GM12878 (cell line): ENCODE results near the gene SUCO. TPM values are rescaled to one million over a fixed set of nuclear protein-coding genes. Genes with fewer than 3 reads are reported as not detected.

ENCODE experiments used
- ATAC-seq: fragments of 200-7000 bp; cut with Tn5 transposase; 3 replicates; pipeline ENCODE4 v1.9.1; 2020; ENCODE audit warnings: mild to moderate bottlenecking, moderate library complexity
- BruUV-seq: library from RNA; stranded (reverse); fragments of 400-500 nt; replicated peaks from 2 replicates; lab custom pipeline; 2021; lab: Mats Ljungman, UMichigan
- CTCF ChIA-PET: fragments of 300-600 bp; sonication (Branson Sonifier 250); formaldehyde crosslinking; extraction: SDS; loops from one replicate; lab custom pipeline; 2021; ENCODE audit warnings: inconsistent platforms; lab: Yijun Ruan, JAX
- POLR2A ChIA-PET: fragments of 350-600 bp; formaldehyde crosslinking; extraction: SDS; loops from one replicate; lab custom pipeline; 2021; ENCODE audit warnings: inconsistent platforms; lab: Charles Lee
- RAD21 ChIA-PET: fragments of 300-600 bp; sonication (Branson Sonifier 250); formaldehyde crosslinking; loops from one replicate; lab custom pipeline; 2023; ENCODE audit warnings: antibody characterized with exemption; ENCODE audit not compliant: unreplicated experiment; lab: Charles Lee
- SMC1A ChIA-PET: fragments of 300-600 bp; sonication (Branson Sonifier 250); formaldehyde crosslinking; loops from one replicate; lab custom pipeline; 2023; ENCODE audit not compliant: unreplicated experiment, uncharacterized antibody; lab: Charles Lee
- DNase-seq: peaks from one replicate; pipeline ENCODE4 v3.0.0-alpha.2; 2011; ENCODE audit warnings: low read depth, low spot score
- FAIRE-seq: peaks from 3 replicates; lab custom pipeline; 2011; peaks lifted over from hg19 to GRCh38; lab: Jason Lieb, UNC
- H2AFZ ChIP-seq: 2 replicates; pipeline ENCODE4 v1.6.0; 2011; ENCODE audit warnings: low read depth, low read length, control low read depth; ENCODE audit not compliant: control insufficient read depth
- H3K27ac ChIP-seq: 2 replicates; pipeline ENCODE4 v1.5.1; 2011; ENCODE audit warnings: control low read depth; ENCODE audit not compliant: control insufficient read depth, insufficient read depth
- H3K27me3 ChIP-seq, 2 experiments: replicated peaks in 1 of 2; 2 replicates each; pipeline versions ENCODE4 v1.6.0 to v1.6.1; 2011; ENCODE audit warnings: low read length in 1 of 2; ENCODE audit not compliant: control insufficient read depth in 2 of 2, insufficient read depth in 2 of 2
- H3K36me3 ChIP-seq, 2 experiments: 2 replicates each; pipeline ENCODE4 v1.5.1; 2011; ENCODE audit warnings: low read length in 1 of 2; ENCODE audit not compliant: control insufficient read depth in 2 of 2, insufficient read depth in 2 of 2
- H3K4me1 ChIP-seq: 2 replicates; pipeline ENCODE4 v1.6.1; 2011; ENCODE audit warnings: mild to moderate bottlenecking, low read length, moderate library complexity, mixed read lengths; ENCODE audit not compliant: control insufficient read depth, insufficient read depth
- H3K4me2 ChIP-seq: 2 replicates; pipeline ENCODE4 v1.6.0; 2011; ENCODE audit warnings: control low read depth; ENCODE audit not compliant: control insufficient read depth, insufficient read depth
- H3K4me3 ChIP-seq: fragments of 200-600 bp; sonication (generic); 2 replicates; pipeline ENCODE4 v1.5.1; 2016
- H3K79me2 ChIP-seq: 2 replicates; pipeline ENCODE4 v1.6.0; 2011; ENCODE audit warnings: low read length; ENCODE audit not compliant: control insufficient read depth, insufficient read depth
- H3K9ac ChIP-seq: 2 replicates; pipeline ENCODE4 v1.8.0; 2011; ENCODE audit warnings: low read length, control low read depth, mixed read lengths; ENCODE audit not compliant: control insufficient read depth, insufficient read depth
- H3K9me3 ChIP-seq: replicated peaks from 3 replicates; pipeline ENCODE4 v1.5.1; 2011; ENCODE audit warnings: mild to moderate bottlenecking, low read length; ENCODE audit not compliant: control insufficient read depth, insufficient read depth
- H4K20me1 ChIP-seq: 2 replicates; pipeline ENCODE4 v1.6.0; 2011; ENCODE audit not compliant: control insufficient read depth, insufficient read depth
- CHD2 ChIP-seq: IDR thresholded peaks from 2 replicates; pipeline ENCODE4 v1.6.1; 2011; ENCODE audit warnings: low read depth, low read length, improper control_type of control experiment, borderline replicate concordance
- EGR1 ChIP-seq, 2 experiments: IDR thresholded peaks; 1 replicate in 1 of 2; 2 replicates in 1 of 2; pipeline ENCODE4 v1.6.1; 2011 to 2012; ENCODE audit warnings: low read depth in 2 of 2, low read length in 2 of 2, borderline replicate concordance in 1 of 2, mild to moderate bottlenecking in 1 of 2, moderate library complexity in 1 of 2
- HDAC6 ChIP-seq: fragments of 200-600 bp; sonication (generic); IDR thresholded peaks from one replicate; pipeline ENCODE4 v1.8.0; 2017; ENCODE audit warnings: antibody characterized with exemption; ENCODE audit not compliant: unreplicated experiment
- MEF2A ChIP-seq: IDR thresholded peaks from 2 replicates; pipeline ENCODE4 v1.6.1; 2011; ENCODE audit warnings: low read depth, mild to moderate bottlenecking, low read length, moderate library complexity; ENCODE audit not compliant: insufficient read depth
- MYB ChIP-seq: fragments of 150-350 bp; IDR thresholded peaks from 2 replicates; pipeline ENCODE4 v1.6.1; 2014; ENCODE audit warnings: mild to moderate bottlenecking, low read depth, low read length, borderline replicate concordance
- MYC ChIP-seq: IDR thresholded peaks from 2 replicates; pipeline ENCODE4 v1.6.1; 2011; ENCODE audit warnings: mild to moderate bottlenecking, low read length, moderate library complexity, inconsistent platforms; ENCODE audit not compliant: insufficient read depth, insufficient replicate concordance, insufficient read length, severe bottlenecking
- NR2C1 ChIP-seq: fragments of 450-650 bp; IDR thresholded peaks from 2 replicates; pipeline ENCODE4 v1.6.1; 2017; ENCODE audit warnings: antibody characterized with exemption, mild to moderate bottlenecking, moderate library complexity
- SMAD5 ChIP-seq: IDR thresholded peaks from 2 replicates; pipeline ENCODE4 v1.6.1; 2016; ENCODE audit warnings: antibody characterized with exemption, low read depth
- TCF3 ChIP-seq: IDR thresholded peaks from 2 replicates; pipeline ENCODE4 v1.6.1; 2012; ENCODE audit warnings: low read depth, mild to moderate bottlenecking, low read length, borderline replicate concordance; ENCODE audit not compliant: insufficient read depth
- WGBS: methylation state at CpG from one replicate; pipeline ENCODE4 v1.1.6; 2016; ENCODE audit warnings: low lambda C conversion rate; ENCODE audit not compliant: insufficient replicate concordance, insufficient coverage; ENCODE audit errors: missing lambda C conversion rate; 5-methylcytosine and 5-hydroxymethylcytosine counted together
- in situ Hi-C: fragments of 300-500 bp; cut with MboI; formaldehyde crosslinking; loops from 9 replicates; pipeline ENCODE4 v1.14.3; 2018; ENCODE audit warnings: mixed read lengths
- intact Hi-C: fragments of 100-400 bp; cut with micrococcal nuclease; formaldehyde crosslinking; loops from one replicate; pipeline ENCODE4 v1.14.2; 2022; ENCODE audit not compliant: unreplicated experiment
- polyA plus RNA-seq, 11 experiments: library from polyadenylated mRNA; depleted of rRNA in 4 of 11; unstranded in 6 of 11; stranded (reverse) in 5 of 11; fragments of >200 nt; fragmentation: Nextera tagmentation in 4 of 11; fragmentation: Illumina TruSeq in 1 of 11; extraction: Ambion mirVana in 4 of 11; extraction: Trizol in 1 of 11; gene quantifications; 1 replicate in 1 of 11; 2 replicates in 10 of 11; pipeline versions ENCODE4 v1.2.1 to v1.2.3, GENCODE V29; 2011 to 2016; ENCODE audit warnings: inconsistent platforms in 2 of 11, missing spikeins in 2 of 11, low read depth in 1 of 11
- total RNA-seq, 4 experiments: library from RNA; depleted of rRNA in 3 of 4; stranded (reverse); fragments of >200 nt in 3 of 4; fragmentation: Illumina TruSeq in 1 of 4; extraction: Trizol in 1 of 4; gene quantifications; 2 replicates each; pipeline versions ENCODE4 v1.2.1 to v1.2.3, GENCODE V29; 2013 to 2021
- TF ChIP-seq, protein P1 (sequence below): IDR thresholded peaks from 2 replicates; pipeline ENCODE4 v1.6.1; 2012; ENCODE audit warnings: low read depth, low read length, improper control_type of control experiment
- TF ChIP-seq, protein P2 (sequence below): IDR thresholded peaks from 2 replicates; pipeline ENCODE4 v1.6.1; 2012; ENCODE audit warnings: low read length, inconsistent platforms
- TF ChIP-seq, protein P3 (sequence below): IDR thresholded peaks from 2 replicates; pipeline ENCODE4 v1.6.1; 2012; ENCODE audit warnings: low read depth, low read length, improper control_type of control experiment
- TF ChIP-seq, protein P4 (sequence below): fragments of 450-650 bp; IDR thresholded peaks from 2 replicates; pipeline ENCODE4 v1.6.1; 2016; ENCODE audit warnings: mild to moderate bottlenecking
- TF ChIP-seq, protein P5 (sequence below): fragments of 450-650 bp; IDR thresholded peaks from 2 replicates; pipeline ENCODE4 v1.6.1; 2017; ENCODE audit warnings: mild to moderate bottlenecking

SUCO gene
- total and polyA plus RNA-seq, 10 of the 15 experiments (the other 5 are each of a cell fraction or from before 2014, with no cell fraction given), result 1.7 to 15.3 (median 8.4) TPM

DNA sequence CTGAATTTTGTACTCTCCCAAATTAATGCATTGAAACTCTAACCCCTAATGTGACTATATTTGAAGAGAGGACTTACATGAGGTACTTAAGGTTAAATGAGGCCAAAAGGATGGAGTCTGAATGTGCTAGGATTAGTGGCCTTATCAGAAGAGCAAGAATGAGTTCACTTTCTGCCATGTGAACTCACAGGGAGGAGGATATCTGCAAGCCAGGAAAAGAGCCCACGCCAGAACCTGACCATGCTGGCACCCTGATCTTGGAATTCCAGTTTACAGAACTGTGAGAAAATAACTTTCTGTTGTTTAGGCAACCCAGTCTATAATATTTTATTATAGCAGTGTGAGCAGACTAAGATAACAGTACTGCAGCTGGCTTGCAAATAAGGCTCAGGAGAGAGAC, 113.7 kb downstream of the SUCO start (continued):
- TF ChIP-seq, protein P1, sequence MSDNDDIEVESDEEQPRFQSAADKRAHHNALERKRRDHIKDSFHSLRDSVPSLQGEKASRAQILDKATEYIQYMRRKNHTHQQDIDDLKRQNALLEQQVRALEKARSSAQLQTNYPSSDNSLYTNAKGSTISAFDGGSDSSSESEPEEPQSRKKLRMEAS, result no peak
- TF ChIP-seq, protein P2, sequence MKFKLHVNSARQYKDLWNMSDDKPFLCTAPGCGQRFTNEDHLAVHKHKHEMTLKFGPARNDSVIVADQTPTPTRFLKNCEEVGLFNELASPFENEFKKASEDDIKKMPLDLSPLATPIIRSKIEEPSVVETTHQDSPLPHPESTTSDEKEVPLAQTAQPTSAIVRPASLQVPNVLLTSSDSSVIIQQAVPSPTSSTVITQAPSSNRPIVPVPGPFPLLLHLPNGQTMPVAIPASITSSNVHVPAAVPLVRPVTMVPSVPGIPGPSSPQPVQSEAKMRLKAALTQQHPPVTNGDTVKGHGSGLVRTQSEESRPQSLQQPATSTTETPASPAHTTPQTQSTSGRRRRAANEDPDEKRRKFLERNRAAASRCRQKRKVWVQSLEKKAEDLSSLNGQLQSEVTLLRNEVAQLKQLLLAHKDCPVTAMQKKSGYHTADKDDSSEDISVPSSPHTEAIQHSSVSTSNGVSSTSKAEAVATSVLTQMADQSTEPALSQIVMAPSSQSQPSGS, result no peak
- TF ChIP-seq MEF2A, result no peak
- TF ChIP-seq MYB, result no peak
- no peak for TF ChIP-seq TCF3
- TF ChIP-seq, protein P3, sequence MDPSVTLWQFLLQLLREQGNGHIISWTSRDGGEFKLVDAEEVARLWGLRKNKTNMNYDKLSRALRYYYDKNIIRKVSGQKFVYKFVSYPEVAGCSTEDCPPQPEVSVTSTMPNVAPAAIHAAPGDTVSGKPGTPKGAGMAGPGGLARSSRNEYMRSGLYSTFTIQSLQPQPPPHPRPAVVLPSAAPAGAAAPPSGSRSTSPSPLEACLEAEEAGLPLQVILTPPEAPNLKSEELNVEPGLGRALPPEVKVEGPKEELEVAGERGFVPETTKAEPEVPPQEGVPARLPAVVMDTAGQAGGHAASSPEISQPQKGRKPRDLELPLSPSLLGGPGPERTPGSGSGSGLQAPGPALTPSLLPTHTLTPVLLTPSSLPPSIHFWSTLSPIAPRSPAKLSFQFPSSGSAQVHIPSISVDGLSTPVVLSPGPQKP, result no peak
- TF ChIP-seq SMAD5, result no peak
- TF ChIP-seq MYC, result no peak
- TF ChIP-seq CHD2, result no peak

DNA sequence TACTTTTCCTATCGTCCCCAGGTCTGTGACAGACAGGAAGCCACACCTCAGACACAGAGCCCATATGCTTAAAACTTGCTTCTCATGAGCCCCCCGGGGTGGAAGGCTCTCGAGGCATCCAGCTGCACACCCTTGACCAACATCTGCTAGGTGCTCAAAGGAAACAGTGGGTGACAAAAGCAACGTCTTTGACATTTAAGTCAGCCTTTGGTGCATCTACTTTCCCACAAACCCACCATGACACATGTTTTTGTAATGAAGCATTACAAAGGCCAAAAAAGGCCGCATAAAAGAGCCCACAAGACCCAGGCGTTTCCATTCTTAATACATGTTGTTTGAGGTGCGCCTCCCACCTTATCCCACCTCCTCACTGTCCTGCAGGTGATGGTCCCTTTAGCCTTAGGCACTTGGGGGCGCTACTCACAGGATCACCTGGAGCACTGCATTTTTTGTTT, 114.2 kb downstream of the SUCO start:
- no peak for TF ChIP-seq NR2C1
- TF ChIP-seq, protein P4, sequence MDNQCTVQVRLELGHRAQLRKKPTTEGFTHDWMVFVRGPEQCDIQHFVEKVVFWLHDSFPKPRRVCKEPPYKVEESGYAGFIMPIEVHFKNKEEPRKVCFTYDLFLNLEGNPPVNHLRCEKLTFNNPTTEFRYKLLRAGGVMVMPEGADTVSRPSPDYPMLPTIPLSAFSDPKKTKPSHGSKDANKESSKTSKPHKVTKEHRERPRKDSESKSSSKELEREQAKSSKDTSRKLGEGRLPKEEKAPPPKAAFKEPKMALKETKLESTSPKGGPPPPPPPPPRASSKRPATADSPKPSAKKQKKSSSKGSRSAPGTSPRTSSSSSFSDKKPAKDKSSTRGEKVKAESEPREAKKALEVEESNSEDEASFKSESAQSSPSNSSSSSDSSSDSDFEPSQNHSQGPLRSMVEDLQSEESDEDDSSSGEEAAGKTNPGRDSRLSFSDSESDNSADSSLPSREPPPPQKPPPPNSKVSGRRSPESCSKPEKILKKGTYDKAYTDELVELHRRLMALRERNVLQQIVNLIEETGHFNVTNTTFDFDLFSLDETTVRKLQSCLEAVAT, result no peak
- TF ChIP-seq, protein P5, sequence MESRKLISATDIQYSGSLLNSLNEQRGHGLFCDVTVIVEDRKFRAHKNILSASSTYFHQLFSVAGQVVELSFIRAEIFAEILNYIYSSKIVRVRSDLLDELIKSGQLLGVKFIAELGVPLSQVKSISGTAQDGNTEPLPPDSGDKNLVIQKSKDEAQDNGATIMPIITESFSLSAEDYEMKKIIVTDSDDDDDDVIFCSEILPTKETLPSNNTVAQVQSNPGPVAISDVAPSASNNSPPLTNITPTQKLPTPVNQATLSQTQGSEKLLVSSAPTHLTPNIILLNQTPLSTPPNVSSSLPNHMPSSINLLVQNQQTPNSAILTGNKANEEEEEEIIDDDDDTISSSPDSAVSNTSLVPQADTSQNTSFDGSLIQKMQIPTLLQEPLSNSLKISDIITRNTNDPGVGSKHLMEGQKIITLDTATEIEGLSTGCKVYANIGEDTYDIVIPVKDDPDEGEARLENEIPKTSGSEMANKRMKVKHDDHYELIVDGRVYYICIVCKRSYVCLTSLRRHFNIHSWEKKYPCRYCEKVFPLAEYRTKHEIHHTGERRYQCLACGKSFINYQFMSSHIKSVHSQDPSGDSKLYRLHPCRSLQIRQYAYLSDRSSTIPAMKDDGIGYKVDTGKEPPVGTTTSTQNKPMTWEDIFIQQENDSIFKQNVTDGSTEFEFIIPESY, result no peak
- TF ChIP-seq HDAC6, result no peak
- TF ChIP-seq EGR1 (IDR thresholded peaks at IDR 0.05; ENCODE audit: borderline replicate concordance in 1 of 2, low read depth in 2 of 2, low read length in 2 of 2), result no peak
- H3K27ac ChIP-seq, result no peak overlapping the region
- H3K36me3 ChIP-seq, result no peaks in the 10 kb centered on the region
- SMC1A ChIA-PET, result no interaction called here
- RAD21 ChIA-PET, result no interaction called here
- no peak overlapping the region for H3K9ac ChIP-seq
- CTCF ChIA-PET, result no interaction called here
- H3K4me2 ChIP-seq, result no peak overlapping the region
- 3% methylated on average over 8 of the region's 8 CpGs for WGBS
- peaks cover 13% of the 10 kb centered on the region for H3K4me1 ChIP-seq
- no peak for DNase-seq
- in situ Hi-C loops (no loop called here), intact Hi-C loops (no loop called here)
- POLR2A ChIA-PET, result no interaction called here
- no peak overlapping the region for H2AFZ ChIP-seq
- no peak for ATAC-seq
- H4K20me1 ChIP-seq, result no peaks in the 10 kb centered on the region
- BruUV-seq, result no TSS peak
- H3K27me3 ChIP-seq, result peaks cover 1 to 9% of the 10 kb centered on the region in 2 experiments
- FAIRE-seq, result no peak
- H3K4me3 ChIP-seq, result no peak overlapping the region
- no peaks in the 10 kb centered on the region for H3K9me3 ChIP-seq
- H3K79me2 ChIP-seq, result no peaks in the 10 kb centered on the region
